HL-60 (cell line): ENCODE measurements around the gene DTD1.

Experiments used
- POLR2AphosphoS5 ChIP-seq: IDR thresholded peaks from 2 replicates; pipeline ENCODE4 v1.6.1; 2012; ENCODE audit warnings: low read depth
- SPI1 ChIP-seq: IDR thresholded peaks from 2 replicates; pipeline ENCODE4 v1.6.1; 2012; ENCODE audit warnings: low read depth, mild to moderate bottlenecking, borderline replicate concordance
- TF ChIP-seq, protein P1 (sequence below): IDR thresholded peaks from one replicate; pipeline ENCODE4 v1.5.1; 2011; ENCODE audit warnings: low read length, control low read depth, inconsistent platforms; ENCODE audit not compliant: insufficient read depth
- TF ChIP-seq, protein P2 (sequence below): IDR thresholded peaks from 2 replicates; pipeline ENCODE4 v1.6.1; 2012; ENCODE audit warnings: low read depth; ENCODE audit not compliant: insufficient replicate concordance

DNA sequence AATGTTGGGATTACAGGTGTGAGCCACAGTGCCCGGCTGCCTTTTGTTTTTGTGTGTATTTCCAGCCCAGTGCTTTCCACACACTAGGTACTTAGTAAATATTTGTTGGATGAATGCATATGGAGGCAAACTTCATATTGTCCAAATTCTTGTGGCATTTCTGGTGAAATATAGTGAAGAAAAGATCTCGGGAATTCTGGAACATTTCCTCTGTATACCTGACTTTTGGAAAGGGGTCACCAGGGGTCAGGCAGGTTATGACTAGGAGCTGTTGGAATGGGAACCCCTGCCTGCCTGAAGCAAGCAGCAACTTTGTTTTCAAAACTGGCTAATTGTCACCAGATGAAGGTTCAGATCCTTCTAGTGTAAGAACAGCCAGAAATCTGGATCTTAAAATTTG, 213.7 kb downstream of the DTD1 start:
- TF ChIP-seq, protein P1, sequence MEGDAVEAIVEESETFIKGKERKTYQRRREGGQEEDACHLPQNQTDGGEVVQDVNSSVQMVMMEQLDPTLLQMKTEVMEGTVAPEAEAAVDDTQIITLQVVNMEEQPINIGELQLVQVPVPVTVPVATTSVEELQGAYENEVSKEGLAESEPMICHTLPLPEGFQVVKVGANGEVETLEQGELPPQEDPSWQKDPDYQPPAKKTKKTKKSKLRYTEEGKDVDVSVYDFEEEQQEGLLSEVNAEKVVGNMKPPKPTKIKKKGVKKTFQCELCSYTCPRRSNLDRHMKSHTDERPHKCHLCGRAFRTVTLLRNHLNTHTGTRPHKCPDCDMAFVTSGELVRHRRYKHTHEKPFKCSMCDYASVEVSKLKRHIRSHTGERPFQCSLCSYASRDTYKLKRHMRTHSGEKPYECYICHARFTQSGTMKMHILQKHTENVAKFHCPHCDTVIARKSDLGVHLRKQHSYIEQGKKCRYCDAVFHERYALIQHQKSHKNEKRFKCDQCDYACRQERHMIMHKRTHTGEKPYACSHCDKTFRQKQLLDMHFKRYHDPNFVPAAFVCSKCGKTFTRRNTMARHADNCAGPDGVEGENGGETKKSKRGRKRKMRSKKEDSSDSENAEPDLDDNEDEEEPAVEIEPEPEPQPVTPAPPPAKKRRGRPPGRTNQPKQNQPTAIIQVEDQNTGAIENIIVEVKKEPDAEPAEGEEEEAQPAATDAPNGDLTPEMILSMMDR = no peak
- TF ChIP-seq, protein P2, sequence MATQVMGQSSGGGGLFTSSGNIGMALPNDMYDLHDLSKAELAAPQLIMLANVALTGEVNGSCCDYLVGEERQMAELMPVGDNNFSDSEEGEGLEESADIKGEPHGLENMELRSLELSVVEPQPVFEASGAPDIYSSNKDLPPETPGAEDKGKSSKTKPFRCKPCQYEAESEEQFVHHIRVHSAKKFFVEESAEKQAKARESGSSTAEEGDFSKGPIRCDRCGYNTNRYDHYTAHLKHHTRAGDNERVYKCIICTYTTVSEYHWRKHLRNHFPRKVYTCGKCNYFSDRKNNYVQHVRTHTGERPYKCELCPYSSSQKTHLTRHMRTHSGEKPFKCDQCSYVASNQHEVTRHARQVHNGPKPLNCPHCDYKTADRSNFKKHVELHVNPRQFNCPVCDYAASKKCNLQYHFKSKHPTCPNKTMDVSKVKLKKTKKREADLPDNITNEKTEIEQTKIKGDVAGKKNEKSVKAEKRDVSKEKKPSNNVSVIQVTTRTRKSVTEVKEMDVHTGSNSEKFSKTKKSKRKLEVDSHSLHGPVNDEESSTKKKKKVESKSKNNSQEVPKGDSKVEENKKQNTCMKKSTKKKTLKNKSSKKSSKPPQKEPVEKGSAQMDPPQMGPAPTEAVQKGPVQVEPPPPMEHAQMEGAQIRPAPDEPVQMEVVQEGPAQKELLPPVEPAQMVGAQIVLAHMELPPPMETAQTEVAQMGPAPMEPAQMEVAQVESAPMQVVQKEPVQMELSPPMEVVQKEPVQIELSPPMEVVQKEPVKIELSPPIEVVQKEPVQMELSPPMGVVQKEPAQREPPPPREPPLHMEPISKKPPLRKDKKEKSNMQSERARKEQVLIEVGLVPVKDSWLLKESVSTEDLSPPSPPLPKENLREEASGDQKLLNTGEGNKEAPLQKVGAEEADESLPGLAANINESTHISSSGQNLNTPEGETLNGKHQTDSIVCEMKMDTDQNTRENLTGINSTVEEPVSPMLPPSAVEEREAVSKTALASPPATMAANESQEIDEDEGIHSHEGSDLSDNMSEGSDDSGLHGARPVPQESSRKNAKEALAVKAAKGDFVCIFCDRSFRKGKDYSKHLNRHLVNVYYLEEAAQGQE = no peak
- TF ChIP-seq POLR2AphosphoS5 = no peak
- no peak for TF ChIP-seq SPI1
